Neural progenitor cell (in vitro differentiated cells): ENCODE measurements around the gene CARS2. TPM values are rescaled to one million over a fixed set of nuclear protein-coding genes. Genes with fewer than 3 reads are reported as not detected.
"Not testable (repeated sequence)": the region's sequence is repeated elsewhere in the genome, so short reads cannot be mapped to it uniquely, and the experiment has no call there.

Source experiments
- DNase-seq: peaks from one replicate; pipeline ENCODE4 v3.0.0-alpha.2; 2016; ENCODE audit warnings: low spot score
- H2AFZ ChIP-seq: fragments of 200-600 bp; sonication (generic); replicated peaks from 2 replicates; pipeline ENCODE4 v1.6.1; 2016; ENCODE audit warnings: antibody characterized with exemption
- H3F3A ChIP-seq: fragments of 200-600 bp; sonication (generic); 2 replicates; pipeline ENCODE4 v1.6.1; 2016; ENCODE audit warnings: antibody characterized with exemption, low read depth
- H3K27ac ChIP-seq: fragments of 200-600 bp; sonication (generic); 2 replicates; pipeline ENCODE4 v1.5.1; 2016; ENCODE audit warnings: mild to moderate bottlenecking
- H3K27me3 ChIP-seq: fragments of 200-600 bp; sonication (generic); 2 replicates; pipeline ENCODE4 v1.6.1; 2016; ENCODE audit warnings: mild to moderate bottlenecking, moderate library complexity
- H3K36me3 ChIP-seq: fragments of 200-600 bp; sonication (generic); 2 replicates; pipeline ENCODE4 v1.5.1; 2016
- H3K4me1 ChIP-seq: fragments of 200-600 bp; sonication (generic); 2 replicates; pipeline ENCODE4 v1.6.1; 2016; ENCODE audit warnings: mixed run types
- H3K4me2 ChIP-seq: fragments of 200-600 bp; sonication (generic); 2 replicates; pipeline ENCODE4 v1.6.1; 2016
- H3K4me3 ChIP-seq: fragments of 200-600 bp; sonication (generic); 2 replicates; pipeline ENCODE4 v1.5.1; 2016
- H3K79me2 ChIP-seq: fragments of 200-600 bp; sonication (generic); 2 replicates; pipeline ENCODE4 v1.6.1; 2016; ENCODE audit warnings: low read depth
- H3K9ac ChIP-seq: fragments of 200-600 bp; sonication (generic); 2 replicates; pipeline ENCODE4 v1.6.1; 2016
- H3K9me3 ChIP-seq: fragments of 200-600 bp; sonication (generic); 2 replicates; pipeline ENCODE4 v1.5.1; 2016; ENCODE audit warnings: low read depth
- H4K20me1 ChIP-seq: fragments of 200-600 bp; sonication (generic); 2 replicates; pipeline ENCODE4 v1.6.1; 2016; ENCODE audit warnings: low read depth
- H3K27ac Mint-ChIP-seq: 3 replicates; pipeline ENCODE4 v1.8.0; 2021; ENCODE audit warnings: mixed read lengths
- H3K27me3 Mint-ChIP-seq: 2 replicates; pipeline ENCODE4 v1.8.0; 2022; ENCODE audit warnings: low read depth, mild to moderate bottlenecking, inconsistent platforms, moderate library complexity, mixed read lengths; ENCODE audit not compliant: insufficient read depth
- H3K36me3 Mint-ChIP-seq: 3 replicates; pipeline ENCODE4 v1.8.0; 2021; ENCODE audit warnings: mixed read lengths
- H3K4me1 Mint-ChIP-seq: 3 replicates; pipeline ENCODE4 v1.8.0; 2021; ENCODE audit warnings: mixed read lengths
- H3K4me3 Mint-ChIP-seq: 3 replicates; pipeline ENCODE4 v1.8.0; 2021; ENCODE audit warnings: mild to moderate bottlenecking, moderate library complexity, mixed read lengths
- H3K9me3 Mint-ChIP-seq: 3 replicates; pipeline ENCODE4 v1.8.0; 2020; ENCODE audit warnings: mixed read lengths
- EZH2 ChIP-seq: fragments of 200-600 bp; sonication (generic); IDR thresholded peaks from 2 replicates; pipeline ENCODE4 v1.6.1; 2017; ENCODE audit warnings: antibody characterized with exemption, mild to moderate bottlenecking, moderate library complexity
- EZH2phosphoT487 ChIP-seq: fragments of 200-600 bp; sonication (generic); IDR thresholded peaks from 2 replicates; pipeline ENCODE4 v1.6.1; 2017; ENCODE audit warnings: antibody characterized with exemption
- total RNA-seq: library from RNA; depleted of rRNA; stranded (reverse); fragments of >200 nt; gene quantifications from 2 replicates; pipeline ENCODE4 v1.2.3, GENCODE V29; 2015; ENCODE audit warnings: low replicate concordance
- TF ChIP-seq, protein P1 (sequence below): fragments of 200-600 bp; sonication (generic); IDR thresholded peaks from 2 replicates; pipeline ENCODE4 v1.5.1; 2017; ENCODE audit warnings: antibody characterized with exemption, mild to moderate bottlenecking

The CARS2 gene
- total RNA-seq, 1 donor from 2014 or later: 50.0 TPM

DNA sequence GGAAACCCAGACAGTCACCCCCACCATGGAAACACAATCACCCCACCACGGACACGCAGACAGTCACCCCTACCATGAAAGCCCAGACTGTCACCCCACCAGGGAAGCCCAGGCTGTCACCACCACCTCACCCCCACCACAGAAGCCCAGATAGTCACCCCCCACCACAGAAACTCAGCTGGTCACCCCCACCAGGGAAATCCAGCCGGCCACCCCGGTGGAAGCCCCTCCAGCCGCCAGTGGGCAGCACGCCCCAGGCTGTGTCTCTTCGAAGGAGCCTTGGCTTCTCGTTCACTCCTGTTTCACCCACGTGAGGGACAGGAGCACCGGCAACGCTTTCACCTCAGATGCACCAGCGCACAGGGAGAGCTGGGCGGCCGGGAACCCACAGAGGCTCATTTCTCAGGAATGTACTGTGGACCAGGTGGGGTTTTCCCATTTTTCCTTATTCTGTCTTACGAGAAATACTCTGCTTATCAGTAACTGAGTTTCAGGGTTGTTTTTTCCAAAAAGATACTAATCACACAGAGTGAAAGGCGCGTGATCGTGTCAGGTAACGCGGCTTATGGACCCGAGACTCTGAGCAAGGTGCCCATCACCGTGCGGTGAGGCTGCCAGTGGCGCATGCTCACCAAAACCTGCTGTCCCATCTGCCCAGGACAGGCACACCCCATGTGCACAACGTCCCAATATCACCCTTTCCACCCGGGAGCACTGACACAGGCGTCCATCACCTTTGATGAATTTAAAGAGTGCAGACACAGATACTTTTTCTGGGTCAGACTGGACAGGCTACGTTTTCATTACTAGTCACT is 28.0 kb downstream of the CARS2 start:
- Mint-ChIP-seq H3K4me1 (no peaks in the 10 kb centered on the region), H3K27ac (no peak overlapping the region), H3K36me3 (peaks cover 45% of the 10 kb centered on the region), H3K27me3 (no peaks in the 10 kb centered on the region), H3K4me3 (no peak overlapping the region), H3K9me3 (peaks cover 5% of the 10 kb centered on the region)
- H2AFZ ChIP-seq: no peak overlapping the region
- no peak overlapping the region for H3K4me3 ChIP-seq
- H3K79me2 ChIP-seq: no peaks in the 10 kb centered on the region
- no peak for DNase-seq
- no peaks in the 10 kb centered on the region for H3F3A ChIP-seq
- H3K27ac ChIP-seq: no peak overlapping the region
- TF ChIP-seq, protein P1, sequence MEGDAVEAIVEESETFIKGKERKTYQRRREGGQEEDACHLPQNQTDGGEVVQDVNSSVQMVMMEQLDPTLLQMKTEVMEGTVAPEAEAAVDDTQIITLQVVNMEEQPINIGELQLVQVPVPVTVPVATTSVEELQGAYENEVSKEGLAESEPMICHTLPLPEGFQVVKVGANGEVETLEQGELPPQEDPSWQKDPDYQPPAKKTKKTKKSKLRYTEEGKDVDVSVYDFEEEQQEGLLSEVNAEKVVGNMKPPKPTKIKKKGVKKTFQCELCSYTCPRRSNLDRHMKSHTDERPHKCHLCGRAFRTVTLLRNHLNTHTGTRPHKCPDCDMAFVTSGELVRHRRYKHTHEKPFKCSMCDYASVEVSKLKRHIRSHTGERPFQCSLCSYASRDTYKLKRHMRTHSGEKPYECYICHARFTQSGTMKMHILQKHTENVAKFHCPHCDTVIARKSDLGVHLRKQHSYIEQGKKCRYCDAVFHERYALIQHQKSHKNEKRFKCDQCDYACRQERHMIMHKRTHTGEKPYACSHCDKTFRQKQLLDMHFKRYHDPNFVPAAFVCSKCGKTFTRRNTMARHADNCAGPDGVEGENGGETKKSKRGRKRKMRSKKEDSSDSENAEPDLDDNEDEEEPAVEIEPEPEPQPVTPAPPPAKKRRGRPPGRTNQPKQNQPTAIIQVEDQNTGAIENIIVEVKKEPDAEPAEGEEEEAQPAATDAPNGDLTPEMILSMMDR: no peak
- TF ChIP-seq EZH2phosphoT487 (no peak), EZH2 (no peak)
- no peaks in the 10 kb centered on the region for H3K4me1 ChIP-seq
- no peak overlapping the region for H3K4me2 ChIP-seq
- H3K27me3 ChIP-seq: no peaks in the 10 kb centered on the region
- H3K36me3 ChIP-seq: no peaks in the 10 kb centered on the region
- no peak overlapping the region for H3K9ac ChIP-seq
- H4K20me1 ChIP-seq: no peaks in the 10 kb centered on the region
- H3K9me3 ChIP-seq: no peaks in the 10 kb centered on the region

DNA sequence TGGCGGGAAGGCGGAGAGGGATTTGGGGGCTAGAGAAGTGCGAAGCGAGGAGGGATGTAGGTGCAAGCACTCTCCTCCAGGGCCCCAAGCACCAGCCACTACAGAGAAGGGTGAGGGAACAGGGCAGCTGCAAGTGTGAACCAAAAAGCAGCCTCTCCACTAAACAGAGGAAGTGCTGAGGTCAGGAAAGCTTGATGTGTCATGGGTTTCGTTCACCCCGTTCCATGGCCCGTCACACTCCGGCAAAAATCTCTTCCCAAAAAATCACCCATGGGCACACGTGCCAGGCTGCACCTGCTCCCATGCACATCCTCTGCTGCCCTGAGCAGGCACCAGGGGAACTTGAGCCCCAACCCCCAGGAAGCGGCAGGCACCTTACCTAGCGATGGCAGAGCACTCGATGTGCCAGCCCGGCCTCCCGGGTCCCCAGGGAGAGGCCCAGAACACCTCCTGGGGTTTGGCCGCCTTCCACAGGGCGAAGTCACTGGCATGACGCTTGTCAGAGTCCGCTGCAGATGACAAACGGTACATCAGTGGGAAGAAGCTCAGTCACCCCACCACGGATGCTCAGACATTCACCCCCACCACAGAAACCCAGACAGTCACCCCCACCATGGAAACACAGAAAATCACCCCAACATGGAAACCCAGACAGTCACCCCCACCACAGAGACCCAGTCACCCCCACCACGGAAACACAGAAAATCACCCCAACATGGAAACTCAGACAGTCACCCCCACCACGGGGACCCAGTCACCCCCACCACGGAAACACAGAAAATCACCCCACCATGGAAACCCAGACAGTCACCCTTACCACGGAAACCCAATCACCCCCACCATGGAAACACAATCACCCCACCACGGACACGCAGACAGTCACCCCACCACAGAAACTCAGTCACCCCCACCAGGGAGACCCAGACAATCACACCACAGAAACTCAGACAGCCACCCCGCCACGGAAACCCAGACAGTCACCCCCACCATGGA is 29.0 kb downstream of the CARS2 start:
- Histone ChIP-seq H3K36me3 (no peaks in the 10 kb centered on the region), H3F3A (no peaks in the 10 kb centered on the region), H3K27me3 (no peaks in the 10 kb centered on the region), H3K4me1 (no peaks in the 10 kb centered on the region), H3K4me2 (no peak overlapping the region), H3K9me3 (no peaks in the 10 kb centered on the region), H3K27ac (no peak overlapping the region), H3K9ac (no peak overlapping the region), H2AFZ (no peak overlapping the region), H4K20me1 (no peaks in the 10 kb centered on the region), H3K79me2 (no peaks in the 10 kb centered on the region), H3K4me3 (no peak overlapping the region)
- Mint-ChIP-seq H3K4me1 (no peaks in the 10 kb centered on the region), H3K36me3 (peaks cover 54% of the 10 kb centered on the region), H3K9me3 (peaks cover 14% of the 10 kb centered on the region), H3K27me3 (no peaks in the 10 kb centered on the region), H3K4me3 (no peak overlapping the region), H3K27ac (no peak overlapping the region)
- TF ChIP-seq EZH2phosphoT487: no peak
- no peak for TF ChIP-seq EZH2
- TF ChIP-seq, protein P1: no peak
- no peak for DNase-seq

DNA sequence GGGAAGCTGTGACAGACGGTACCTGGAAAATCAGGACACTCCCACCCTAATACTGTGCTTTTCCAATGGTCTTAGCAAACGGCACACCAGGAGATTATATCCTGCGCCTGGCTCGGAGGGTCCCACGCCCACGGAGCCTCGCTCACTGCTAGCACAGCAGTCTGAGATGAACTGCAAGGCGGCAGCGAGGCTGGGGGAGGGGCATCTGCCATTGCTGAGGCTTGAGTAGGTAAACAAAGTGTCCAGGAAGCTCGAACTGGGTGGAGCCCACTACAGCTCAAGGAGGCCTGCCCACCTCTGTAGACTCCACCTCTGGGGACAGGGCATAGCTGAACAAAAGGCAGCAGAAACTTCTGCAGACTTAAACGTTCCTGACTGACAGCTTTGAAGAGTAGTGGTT is 36.1 kb downstream of the CARS2 start:
- not testable (repeated sequence) for H3K9ac ChIP-seq, H3K4me1 Mint-ChIP-seq, H3K79me2 ChIP-seq, H3K9me3 ChIP-seq, H4K20me1 ChIP-seq, H3K4me2 ChIP-seq, H2AFZ ChIP-seq, H3K4me3 ChIP-seq, H3K27me3 Mint-ChIP-seq, H3K4me1 ChIP-seq, H3K4me3 Mint-ChIP-seq, DNase-seq, H3F3A ChIP-seq, H3K27ac ChIP-seq, H3K27me3 ChIP-seq, H3K36me3 ChIP-seq, H3K27ac Mint-ChIP-seq
- Mint-ChIP-seq H3K36me3 (peaks cover 73% of the 10 kb centered on the region), H3K9me3 (peaks cover 31% of the 10 kb centered on the region)
